Mesendoderm (in vitro differentiated cells): ENCODE data around the gene TRPV6.

Source experiments
- DNase-seq: peaks from one replicate; pipeline ENCODE4 v3.0.0; 2013
- H2AK5ac ChIP-seq: 2 replicates; pipeline ENCODE4 v1.6.1; 2013; ENCODE audit warnings: low read length, inconsistent platforms
- H2BK120ac ChIP-seq: 2 replicates; pipeline ENCODE4 v1.6.1; 2013; ENCODE audit warnings: low read depth, mild to moderate bottlenecking, low read length, moderate library complexity, mixed read lengths
- H2BK15ac ChIP-seq: replicated peaks from 2 replicates; pipeline ENCODE4 v1.6.1; 2013; ENCODE audit warnings: low read depth, mild to moderate bottlenecking, moderate library complexity
- H2BK5ac ChIP-seq: 2 replicates; pipeline ENCODE4 v1.6.1; 2013; ENCODE audit warnings: low read length, inconsistent platforms
- H3K18ac ChIP-seq: 2 replicates; pipeline ENCODE4 v1.6.1; 2013; ENCODE audit warnings: mild to moderate bottlenecking, low read length, mixed read lengths
- H3K23ac ChIP-seq: one replicate; pipeline ENCODE4 v1.6.1; 2013; ENCODE audit warnings: low read length
- H3K27ac ChIP-seq: 2 replicates; pipeline ENCODE4 v1.5.1; 2013; ENCODE audit warnings: low read depth, mild to moderate bottlenecking, inconsistent platforms, low read length, moderate library complexity
- H3K27me3 ChIP-seq: 2 replicates; pipeline ENCODE4 v1.6.1; 2013; ENCODE audit warnings: low read length, control low read depth, mild to moderate bottlenecking, inconsistent platforms; ENCODE audit not compliant: insufficient read depth, poor library complexity
- H3K36me3 ChIP-seq: 2 replicates; pipeline ENCODE4 v1.6.1; 2013; ENCODE audit warnings: low read length, inconsistent platforms; ENCODE audit not compliant: control insufficient read depth, insufficient read depth
- H3K4ac ChIP-seq: one replicate; pipeline ENCODE4 v1.6.1; 2013; ENCODE audit warnings: low read depth, mild to moderate bottlenecking, low read length, moderate library complexity
- H3K4me1 ChIP-seq: 2 replicates; pipeline ENCODE4 v1.6.1; 2013; ENCODE audit warnings: low read depth, low read length, inconsistent platforms; ENCODE audit not compliant: control insufficient read depth
- H3K4me2 ChIP-seq: 2 replicates; pipeline ENCODE4 v1.6.1; 2013; ENCODE audit warnings: low read length
- H3K4me3 ChIP-seq: 2 replicates; pipeline ENCODE4 v1.5.1; 2013; ENCODE audit warnings: mild to moderate bottlenecking, low read length
- H3K56ac ChIP-seq: one replicate; pipeline ENCODE4 v1.6.1; 2013; ENCODE audit warnings: low read length
- H3K79me1 ChIP-seq: 2 replicates; pipeline ENCODE4 v1.6.1; 2013; ENCODE audit warnings: low read length, inconsistent platforms
- H3K79me2 ChIP-seq: 2 replicates; pipeline ENCODE4 v1.6.1; 2013; ENCODE audit warnings: mild to moderate bottlenecking, low read length; ENCODE audit not compliant: control insufficient read depth, insufficient read depth
- H3K9ac ChIP-seq: 2 replicates; pipeline ENCODE4 v1.6.1; 2013; ENCODE audit warnings: low read length, inconsistent platforms
- H4K5ac ChIP-seq: one replicate; pipeline ENCODE4 v1.6.1; 2013; ENCODE audit warnings: low read length
- H4K8ac ChIP-seq: one replicate; pipeline ENCODE4 v1.6.1; 2013; ENCODE audit warnings: low read depth, mild to moderate bottlenecking, control low read depth, low read length, moderate library complexity
- WGBS: extraction: QIAGEN DNeasy Blood & Tissue Kit; methylation state at CpG from one replicate; pipeline ENCODE4 v1.1.7; 2013; ENCODE audit warnings: low lambda C conversion rate, missing lambda C conversion rate; ENCODE audit not compliant: insufficient coverage; ENCODE audit errors: extremely low coverage; 5-methylcytosine and 5-hydroxymethylcytosine counted together

The TRPV6 gene

DNA sequence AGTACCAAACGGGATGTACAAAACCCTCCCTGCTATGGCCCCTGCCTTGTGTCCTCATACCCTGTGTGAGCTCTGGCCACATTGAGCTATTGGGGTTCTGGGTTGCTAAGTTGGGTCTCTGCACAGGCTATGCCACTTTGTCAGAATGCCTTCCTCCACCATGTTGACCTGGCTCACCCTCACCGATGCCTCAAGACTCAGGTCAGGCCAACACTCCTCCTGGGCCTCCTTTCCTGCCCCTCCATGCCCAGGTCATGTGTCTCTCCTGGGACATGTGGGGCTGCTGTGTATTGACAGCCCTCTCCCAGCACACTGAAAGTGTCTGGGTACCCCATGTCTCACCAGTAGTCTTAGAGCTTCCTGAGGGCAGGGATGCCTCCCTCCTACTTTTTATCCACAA is 33.4 kb upstream of the TRPV6 start:
- no peak overlapping the region for H3K23ac ChIP-seq
- H3K4ac ChIP-seq, result no peak overlapping the region
- H4K5ac ChIP-seq, result no peak overlapping the region
- H3K27ac ChIP-seq, result no peak overlapping the region
- H3K4me3 ChIP-seq, result no peak overlapping the region
- H3K9ac ChIP-seq, result no peak overlapping the region
- H4K8ac ChIP-seq, result no peak overlapping the region
- no peaks in the 10 kb centered on the region for H3K79me1 ChIP-seq
- no peak overlapping the region for H3K18ac ChIP-seq
- no peaks in the 10 kb centered on the region for H3K36me3 ChIP-seq
- WGBS, result no CpG with 5 or more reads among the region's 2 CpGs
- no peak overlapping the region for H3K4me2 ChIP-seq
- no peak overlapping the region for H2BK120ac ChIP-seq
- no peaks in the 10 kb centered on the region for H3K4me1 ChIP-seq
- no peak overlapping the region for H3K56ac ChIP-seq
- H2AK5ac ChIP-seq, result no peak overlapping the region
- H2BK5ac ChIP-seq, result no peak overlapping the region
- no peak for DNase-seq
- H2BK15ac ChIP-seq, result no peak overlapping the region
- H3K79me2 ChIP-seq, result no peaks in the 10 kb centered on the region
- no peaks in the 10 kb centered on the region for H3K27me3 ChIP-seq

DNA sequence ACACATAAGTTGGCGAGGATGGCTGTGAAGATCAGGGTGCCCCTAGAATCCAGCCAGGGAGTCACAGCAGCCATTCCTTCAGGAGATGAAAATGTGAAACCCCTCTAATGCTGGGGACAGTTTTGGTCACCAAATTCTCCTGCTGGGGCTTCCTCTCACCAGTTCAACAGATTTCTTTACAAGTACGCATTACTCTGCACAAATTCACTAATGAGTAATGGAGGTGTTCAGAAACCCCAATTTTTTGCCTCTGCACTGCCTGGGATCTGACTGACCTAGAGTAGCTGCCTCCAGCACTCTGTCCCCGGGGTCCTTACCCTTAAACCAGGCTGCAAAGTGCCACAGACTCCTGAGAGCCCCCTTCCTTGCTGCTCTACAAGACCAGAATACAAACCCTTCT is 31.9 kb upstream of the TRPV6 start:
- Histone ChIP-seq H4K5ac (no peak overlapping the region), H3K9ac (no peak overlapping the region), H3K4me2 (no peak overlapping the region), H3K27ac (no peak overlapping the region), H3K4ac (no peak overlapping the region), H3K27me3 (no peaks in the 10 kb centered on the region), H4K8ac (no peak overlapping the region), H2BK120ac (no peak overlapping the region), H3K79me2 (no peaks in the 10 kb centered on the region), H3K56ac (no peak overlapping the region), H3K23ac (no peak overlapping the region), H3K4me3 (no peak overlapping the region), H3K36me3 (no peaks in the 10 kb centered on the region), H2BK15ac (no peak overlapping the region), H2BK5ac (no peak overlapping the region), H2AK5ac (no peak overlapping the region), H3K79me1 (no peaks in the 10 kb centered on the region), H3K4me1 (no peaks in the 10 kb centered on the region), H3K18ac (no peak overlapping the region)
- no peak for DNase-seq
- WGBS, result no CpG with 5 or more reads among the region's 3 CpGs

DNA sequence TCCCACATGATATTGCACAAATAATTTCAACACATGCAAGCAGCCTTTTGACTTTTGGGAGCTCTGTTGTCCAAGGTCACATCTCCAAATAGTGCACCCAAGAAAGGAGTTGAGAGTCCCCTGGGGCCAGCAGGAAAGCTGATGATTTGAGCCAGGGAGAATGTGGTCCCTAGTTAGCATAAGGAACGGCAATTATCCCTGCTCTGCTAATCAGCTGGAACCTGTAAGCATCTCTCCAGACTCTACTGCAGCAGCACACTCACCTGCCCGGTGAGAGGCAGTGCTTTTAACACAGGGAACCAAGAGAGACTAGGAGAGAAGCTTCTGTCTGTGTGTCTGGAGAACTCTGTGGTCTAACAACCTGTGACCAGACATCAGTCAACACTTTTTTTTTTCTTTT is 31.0 kb upstream of the TRPV6 start:
- no peaks in the 10 kb centered on the region for H3K4me1 ChIP-seq
- no peak overlapping the region for H4K5ac ChIP-seq
- no peak overlapping the region for H2AK5ac ChIP-seq
- H2BK120ac ChIP-seq, result no peak overlapping the region
- no peaks in the 10 kb centered on the region for H3K36me3 ChIP-seq
- no peak overlapping the region for H3K4me3 ChIP-seq
- H3K79me2 ChIP-seq, result no peaks in the 10 kb centered on the region
- no peak overlapping the region for H3K9ac ChIP-seq
- DNase-seq, result no peak
- WGBS, result no CpG with 5 or more reads among the region's 2 CpGs
- H3K18ac ChIP-seq, result no peak overlapping the region
- no peak overlapping the region for H4K8ac ChIP-seq
- no peak overlapping the region for H3K56ac ChIP-seq
- H3K4ac ChIP-seq, result no peak overlapping the region
- H3K27ac ChIP-seq, result no peak overlapping the region
- no peak overlapping the region for H3K4me2 ChIP-seq
- no peaks in the 10 kb centered on the region for H3K27me3 ChIP-seq
- no peak overlapping the region for H3K23ac ChIP-seq
- no peaks in the 10 kb centered on the region for H3K79me1 ChIP-seq
- no peak overlapping the region for H2BK15ac ChIP-seq
- H2BK5ac ChIP-seq, result no peak overlapping the region

DNA sequence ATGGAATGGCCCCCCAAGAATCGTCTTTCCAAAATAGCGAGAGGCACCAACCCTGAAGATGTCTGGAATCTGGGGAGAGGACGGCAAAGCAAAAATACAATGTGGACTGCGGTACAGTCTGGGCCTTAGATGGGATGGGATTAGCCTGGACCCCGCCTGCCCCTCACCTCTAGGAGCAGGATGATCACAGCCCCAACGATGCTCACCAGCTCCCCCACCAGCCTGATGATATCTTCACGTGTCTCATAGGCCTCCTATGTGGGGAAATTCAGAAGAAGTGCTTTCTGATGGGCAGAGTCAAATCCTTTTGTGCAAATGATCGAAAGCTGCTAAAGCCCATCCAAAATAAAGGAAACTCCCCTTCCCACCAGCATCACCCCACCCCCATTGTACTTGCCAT is 29.8 kb upstream of the TRPV6 start:
- Histone ChIP-seq H3K27me3 (no peaks in the 10 kb centered on the region), H4K5ac (no peak overlapping the region), H3K4me2 (no peak overlapping the region), H4K8ac (no peak overlapping the region), H2AK5ac (no peak overlapping the region), H3K4me1 (no peaks in the 10 kb centered on the region), H3K18ac (no peak overlapping the region), H3K56ac (no peak overlapping the region), H3K79me2 (no peaks in the 10 kb centered on the region), H2BK15ac (no peak overlapping the region), H3K79me1 (no peaks in the 10 kb centered on the region), H2BK120ac (no peak overlapping the region), H3K23ac (no peak overlapping the region), H3K36me3 (no peaks in the 10 kb centered on the region), H2BK5ac (no peak overlapping the region), H3K4me3 (no peak overlapping the region), H3K9ac (no peak overlapping the region), H3K27ac (no peak overlapping the region), H3K4ac (no peak overlapping the region)
- no peak for DNase-seq
- WGBS, result no CpG with 5 or more reads among the region's 8 CpGs

DNA sequence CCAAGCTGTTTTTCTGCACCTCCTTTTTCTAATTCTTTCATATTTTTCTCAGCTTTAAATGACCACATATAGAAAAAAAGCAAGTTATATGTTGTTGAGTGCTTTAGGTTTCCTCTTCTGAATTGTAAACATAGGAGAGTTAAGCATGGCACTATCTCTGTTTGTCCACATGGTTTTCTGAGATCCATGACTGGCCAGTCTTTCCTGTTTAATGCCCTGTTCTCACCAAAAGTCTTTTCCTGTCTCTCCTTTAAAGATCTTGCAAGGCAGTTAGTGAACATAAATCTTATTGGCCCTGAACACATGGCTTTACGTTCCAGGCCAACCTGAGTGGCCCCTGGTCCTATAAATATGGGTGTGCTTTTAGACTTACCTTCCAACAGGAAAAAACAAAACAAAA is 28.6 kb upstream of the TRPV6 start:
- Histone ChIP-seq H3K27me3 (no peaks in the 10 kb centered on the region), H3K9ac (no peak overlapping the region), H2BK5ac (no peak overlapping the region), H3K79me1 (no peaks in the 10 kb centered on the region), H2AK5ac (no peak overlapping the region), H3K18ac (no peak overlapping the region), H2BK120ac (no peak overlapping the region), H3K36me3 (no peaks in the 10 kb centered on the region), H3K79me2 (no peaks in the 10 kb centered on the region), H3K56ac (no peak overlapping the region), H3K4me3 (no peak overlapping the region), H3K4me1 (no peaks in the 10 kb centered on the region), H2BK15ac (no peak overlapping the region), H3K4ac (no peak overlapping the region), H3K23ac (no peak overlapping the region), H4K8ac (no peak overlapping the region), H4K5ac (no peak overlapping the region), H3K27ac (no peak overlapping the region), H3K4me2 (no peak overlapping the region)
- DNase-seq, result no peak
- WGBS, result no CpG with 5 or more reads among the region's 1 CpG

DNA sequence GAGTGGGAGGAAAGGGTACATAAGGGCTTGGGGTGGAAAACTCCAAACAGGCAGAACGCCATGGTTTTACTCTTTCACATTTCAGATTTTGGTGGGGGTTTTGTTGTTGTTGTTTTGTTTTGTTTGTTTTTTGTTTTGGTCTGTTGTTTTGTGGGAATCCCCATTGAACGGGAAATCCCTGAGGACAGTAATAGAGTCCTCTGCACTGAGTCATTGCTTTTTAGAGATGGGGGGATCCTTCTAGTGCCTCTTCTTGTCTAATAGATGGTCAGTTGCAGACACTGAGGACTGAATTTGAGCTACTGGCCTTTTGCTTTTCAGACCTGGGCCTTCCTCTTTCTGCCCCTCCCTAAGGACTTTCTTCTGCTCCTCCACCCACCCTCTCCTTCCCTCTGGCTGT is 28.0 kb upstream of the TRPV6 start:
- H4K8ac ChIP-seq, result no peak overlapping the region
- no peaks in the 10 kb centered on the region for H3K4me1 ChIP-seq
- H2AK5ac ChIP-seq, result no peak overlapping the region
- H3K79me1 ChIP-seq, result no peaks in the 10 kb centered on the region
- H3K27me3 ChIP-seq, result no peaks in the 10 kb centered on the region
- H3K56ac ChIP-seq, result no peak overlapping the region
- no peak overlapping the region for H3K27ac ChIP-seq
- H3K36me3 ChIP-seq, result no peaks in the 10 kb centered on the region
- no peak overlapping the region for H3K9ac ChIP-seq
- no peak overlapping the region for H2BK5ac ChIP-seq
- no peak overlapping the region for H2BK15ac ChIP-seq
- no peak overlapping the region for H3K18ac ChIP-seq
- no peak overlapping the region for H3K4ac ChIP-seq
- DNase-seq, result no peak
- H3K79me2 ChIP-seq, result no peaks in the 10 kb centered on the region
- no peak overlapping the region for H3K23ac ChIP-seq
- no CpG with 5 or more reads among the region's 2 CpGs for WGBS
- no peak overlapping the region for H3K4me3 ChIP-seq
- H2BK120ac ChIP-seq, result no peak overlapping the region
- H4K5ac ChIP-seq, result no peak overlapping the region
- H3K4me2 ChIP-seq, result no peak overlapping the region
